T-helper 22 cell (primary cell): ENCODE measurements around the gene TBC1D16.

Experiments
- DNase-seq: peaks from one replicate; pipeline ENCODE4 v3.0.0-alpha.2; 2020; ENCODE audit warnings: low read depth

TBC1D16 gene

GRCh38 chr17:80025796-80026195, 9.9 kb downstream of the TBC1D16 start:
- no peak for DNase-seq

DNA sequence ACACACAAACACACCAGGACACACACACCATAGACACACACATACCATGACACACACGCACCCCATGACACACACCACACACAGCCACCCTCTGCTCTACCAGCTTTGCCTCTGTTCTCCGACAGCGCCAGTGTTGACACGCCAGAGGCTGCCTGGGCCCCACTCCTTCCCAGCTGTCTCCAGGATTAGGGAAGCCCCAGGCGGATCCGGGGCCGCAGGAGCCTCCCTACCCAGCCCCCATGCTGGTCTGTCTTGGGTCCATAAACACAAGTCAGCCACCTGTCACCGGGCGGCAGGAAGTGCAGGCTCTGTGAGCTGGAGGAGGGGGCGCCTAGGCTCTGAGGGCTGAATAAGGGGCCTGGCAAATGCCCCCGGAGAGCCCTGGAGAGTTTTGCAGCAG, 10.5 kb downstream of the TBC1D16 start:
- no peak for DNase-seq

DNA sequence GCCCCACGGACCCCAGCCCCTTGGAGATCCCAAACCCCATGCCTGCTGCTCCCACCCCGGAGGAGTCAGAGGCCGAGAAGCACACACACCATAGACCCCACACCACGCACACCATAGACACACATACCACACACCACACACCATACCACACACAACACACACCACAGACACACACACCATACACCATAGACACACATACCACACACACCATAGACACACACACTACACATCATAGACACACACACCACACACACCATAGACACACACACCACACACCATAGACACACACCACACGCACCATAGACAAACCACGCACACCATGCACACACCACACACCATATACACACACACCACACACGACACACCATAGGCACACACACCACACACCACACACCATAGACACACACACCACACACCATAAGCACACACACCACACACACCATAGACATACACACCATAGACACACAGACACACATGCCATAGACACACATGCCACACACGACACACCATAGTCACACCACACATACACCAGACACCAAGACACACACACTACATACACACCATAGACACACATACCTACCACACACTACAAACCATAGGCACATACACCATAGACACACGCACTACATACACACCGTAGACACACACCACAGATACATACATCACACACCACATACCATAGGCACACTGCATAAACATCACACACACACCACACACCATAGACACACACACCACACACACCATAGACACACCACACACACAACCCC, 11.3 kb downstream of the TBC1D16 start:
- no peak for DNase-seq

- no peak for DNase-seq
These were observed 12.0 kb downstream of the TBC1D16 start for GRCh38 chr17:80023481-80024205.

DNA sequence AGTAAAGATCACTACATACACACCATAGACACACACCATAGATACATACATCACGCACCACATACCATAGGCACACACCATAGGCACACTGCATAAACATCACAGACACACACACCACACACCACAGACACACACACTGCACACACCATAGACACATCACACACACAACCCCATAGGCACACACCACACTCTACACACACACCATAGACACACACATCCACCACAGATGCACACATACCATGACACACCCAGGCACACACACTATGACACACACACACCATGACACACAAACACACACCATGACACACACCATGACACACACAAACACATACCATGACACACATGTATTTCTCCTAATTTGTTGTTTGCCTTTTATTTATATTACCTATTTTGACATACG, 14.1 kb downstream of the TBC1D16 start:
- no peak for DNase-seq

DNA sequence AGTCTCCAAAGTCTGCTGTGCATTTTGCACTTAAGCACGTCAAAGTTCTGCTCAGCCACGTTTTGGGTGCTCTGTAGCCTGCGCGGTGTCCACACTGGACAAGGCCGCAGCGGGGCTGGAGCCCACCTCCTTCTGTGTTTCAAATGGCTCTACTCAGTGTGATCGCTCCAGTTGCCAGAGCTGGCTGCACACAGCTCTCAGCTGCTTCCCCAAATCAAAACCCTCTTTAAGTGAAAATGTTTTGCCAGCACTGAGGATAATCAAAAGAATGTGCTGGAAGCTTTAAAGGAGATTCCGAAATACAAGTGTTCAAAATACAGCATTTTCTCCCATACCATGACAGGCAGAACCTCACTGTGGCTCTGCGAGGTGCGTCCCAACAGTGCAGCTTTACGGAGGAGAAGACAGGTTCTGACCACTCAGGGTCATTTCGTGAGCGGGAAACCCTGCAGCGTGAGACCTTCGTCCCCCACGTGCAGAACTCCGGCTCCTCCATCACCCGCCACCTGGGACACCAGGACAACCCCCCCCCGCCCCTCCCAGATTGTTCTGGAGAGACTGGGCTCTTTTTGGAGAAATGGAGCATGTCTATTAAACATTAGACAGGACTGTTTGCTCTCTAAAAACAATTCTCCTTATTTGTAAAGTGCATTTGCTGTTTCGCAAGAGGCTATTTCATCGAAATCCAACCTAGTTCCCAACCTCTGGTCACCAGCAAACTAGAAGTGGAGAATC, 16.6 kb downstream of the TBC1D16 start:
- DNase-seq: no peak

GRCh38 chr17:80017226-80018010, 18.3 kb downstream of the TBC1D16 start:
- no peak for DNase-seq

GRCh38 chr17:80012765-80013741, 22.6 kb downstream of the TBC1D16 start:
- no peak for DNase-seq

DNA sequence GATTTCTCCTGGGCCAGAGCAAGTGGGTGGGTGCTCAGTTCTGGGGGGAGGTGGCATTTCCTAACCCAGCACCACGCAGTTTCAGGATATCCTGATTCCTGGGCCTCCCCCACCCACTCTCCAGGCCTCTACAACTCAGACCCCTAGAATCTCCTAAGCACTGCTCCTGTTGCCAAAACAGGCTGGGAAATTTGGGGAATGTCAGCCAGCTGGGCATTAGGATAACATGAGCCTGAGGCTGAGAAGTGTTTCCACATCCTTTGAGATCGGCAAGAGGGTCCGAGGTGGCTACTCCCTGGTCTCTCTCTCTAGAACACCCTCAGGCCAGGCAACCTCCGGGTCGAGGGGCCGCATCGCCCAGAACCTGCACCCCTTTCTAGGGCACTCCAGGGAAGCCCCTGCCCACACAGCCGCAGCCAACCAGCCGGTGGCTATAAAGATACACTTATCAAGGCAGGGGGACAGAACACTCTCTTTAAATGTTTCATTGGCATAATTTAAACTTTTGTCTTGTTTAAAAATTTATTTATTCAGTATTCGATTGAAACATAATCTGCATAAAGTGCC, 23.6 kb downstream of the TBC1D16 start:
- no peak for DNase-seq

DNA sequence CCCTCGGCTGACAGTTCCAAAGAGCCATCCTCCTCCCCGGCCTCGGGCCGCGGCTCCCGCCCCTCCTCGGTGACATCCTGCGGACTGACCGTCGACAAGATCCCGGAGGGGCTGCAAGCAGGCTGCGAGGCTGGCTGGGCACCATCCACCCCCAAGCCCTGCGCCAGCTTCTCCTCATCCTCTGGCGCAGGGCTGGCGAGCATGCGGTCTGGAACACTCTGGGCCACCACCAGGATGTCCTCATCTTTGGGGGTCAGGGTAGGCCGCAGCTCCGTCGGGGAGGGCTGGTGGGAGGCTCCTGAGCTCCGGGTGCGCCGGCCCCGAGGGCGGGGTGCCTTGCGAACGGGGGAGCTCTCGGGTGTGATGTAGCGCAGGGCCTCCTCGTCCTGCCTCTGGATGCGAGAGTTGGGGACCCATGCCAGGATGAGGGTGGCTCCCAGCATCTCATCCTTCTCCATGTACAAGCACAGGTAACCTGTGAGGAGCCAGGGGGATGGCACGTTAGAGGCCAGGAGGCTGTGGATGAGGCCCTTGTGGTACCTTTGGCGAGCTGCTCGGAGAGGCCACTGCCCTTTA, 25.3 kb downstream of the TBC1D16 start:
- no peak for DNase-seq

- no peak for DNase-seq
These were observed 26.0 kb downstream of the TBC1D16 start for GRCh38 chr17:80009391-80010282.

- DNase-seq: no peak
These were observed 26.8 kb downstream of the TBC1D16 start for GRCh38 chr17:80008848-80009247.

DNA sequence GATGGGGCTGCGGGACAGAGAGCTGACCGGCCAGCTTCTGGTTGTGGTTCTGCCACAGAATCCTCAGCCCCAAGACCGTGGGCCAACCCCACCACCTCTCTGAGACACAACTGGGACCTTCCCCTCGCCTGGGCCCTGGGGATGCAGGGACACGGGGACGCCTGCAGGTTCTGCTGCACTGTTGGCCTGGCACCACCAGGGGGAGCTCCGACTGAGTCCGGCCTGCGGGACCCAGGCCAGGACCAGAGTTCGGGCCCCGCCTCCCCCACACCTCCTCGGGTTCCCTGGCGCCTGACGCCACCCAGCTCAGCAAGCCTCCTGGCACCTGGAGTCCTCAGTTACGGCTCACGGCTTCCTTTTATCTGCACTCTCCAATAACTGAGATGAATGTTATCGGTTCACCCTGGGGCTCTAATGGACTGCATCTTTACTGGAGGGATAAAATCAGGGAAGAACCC, 27.3 kb downstream of the TBC1D16 start:
- peak; percentile 34 for DNase-seq

DNA sequence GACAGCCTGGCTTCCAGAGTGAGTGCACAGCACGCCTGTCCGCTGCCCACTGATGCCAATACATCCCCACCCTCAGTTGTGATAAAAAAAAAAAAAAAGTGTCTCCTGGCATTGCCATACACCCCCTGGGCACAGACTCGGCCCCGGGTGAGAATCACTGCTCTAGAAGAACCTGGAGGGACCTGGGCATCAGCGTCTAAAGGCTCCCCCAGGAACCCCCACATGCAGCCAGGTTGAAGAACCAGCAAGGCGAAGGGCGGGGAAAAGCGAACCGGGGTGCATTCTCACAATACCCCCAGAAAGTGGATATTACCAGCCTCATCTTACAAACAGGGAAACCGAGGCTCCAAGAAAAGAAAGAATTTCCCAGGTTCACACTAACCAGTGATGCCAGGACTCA, 27.7 kb downstream of the TBC1D16 start:
- no peak for DNase-seq

- DNase-seq: no peak
These were observed 28.6 kb downstream of the TBC1D16 start for GRCh38 chr17:80006811-80007752.

DNA sequence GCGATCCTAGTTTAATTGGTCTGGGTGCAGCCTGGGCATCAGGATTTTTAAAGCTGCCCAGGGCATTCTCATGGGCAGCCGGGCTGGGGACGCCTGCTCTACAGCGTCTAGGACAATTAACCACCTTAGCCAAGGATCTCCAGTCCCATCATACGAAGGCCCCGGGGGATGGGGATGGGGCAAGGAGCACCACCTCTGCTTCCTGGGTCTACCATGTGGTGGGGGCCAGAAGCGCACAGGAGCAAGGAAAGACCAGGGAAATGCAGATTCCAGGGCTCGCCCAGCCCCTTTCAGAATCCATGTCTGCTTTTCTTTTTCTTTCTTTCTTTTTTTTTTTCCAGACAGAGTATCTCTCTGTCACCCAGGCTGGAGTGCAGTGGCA, 29.3 kb downstream of the TBC1D16 start:
- DNase-seq: no peak

GRCh38 chr17:80005360-80006338, 30.0 kb downstream of the TBC1D16 start:
- no peak for DNase-seq
